GM21526 (cell line): Measurements from ENCODE around the gene GNB3.
A peak's percentile ranks its signal among the peaks of the same experiment; 100 is the strongest.

Experiments used
- ATAC-seq: cut with Tn5 transposase; IDR thresholded peaks from one replicate; pipeline ENCODE4 v1.9.1; 2021; ENCODE audit warnings: moderate library complexity; ENCODE audit not compliant: unreplicated experiment, low FRiP score

The GNB3 gene

GRCh38 chr12:6834873-6835272 lies 5.9 kb upstream of the GNB3 start:
- no peak for ATAC-seq

GRCh38 chr12:6836851-6837250 lies 3.9 kb upstream of the GNB3 start:
- no peak for ATAC-seq

GRCh38 chr12:6837370-6838060 lies 3.2 kb upstream of the GNB3 start:
- no peak for ATAC-seq

GRCh38 chr12:6838854-6839253 lies 1.9 kb upstream of the GNB3 start:
- ATAC-seq, result no peak

- peak; percentile 78 for ATAC-seq
Measured at GRCh38 chr12:6839482-6840201, 1.1 kb upstream of the GNB3 start.

GRCh38 chr12:6840330-6840729 lies 395 bp upstream of the GNB3 start:
- no peak for ATAC-seq

- ATAC-seq, result no peak
Measured at GRCh38 chr12:6842075-6842474, 1.4 kb downstream of the GNB3 start.

GRCh38 chr12:6843118-6843902 lies 2.6 kb downstream of the GNB3 start:
- no peak for ATAC-seq

GRCh38 chr12:6845395-6845794 lies 4.7 kb downstream of the GNB3 start:
- no peak for ATAC-seq

- no peak for ATAC-seq
Measured at GRCh38 chr12:6846316-6846869, 5.7 kb downstream of the GNB3 start.

GRCh38 chr12:6847676-6848075 lies 7.0 kb downstream of the GNB3 start:
- no peak for ATAC-seq

GRCh38 chr12:6849427-6849826 lies 8.7 kb downstream of the GNB3 start:
- ATAC-seq, result no peak

GRCh38 chr12:6849976-6850560 lies 9.3 kb downstream of the GNB3 start:
- ATAC-seq, result no peak

- no peak for ATAC-seq
Measured at GRCh38 chr12:6850796-6851152, 10.0 kb downstream of the GNB3 start.

GRCh38 chr12:6851153-6851920 lies 10.6 kb downstream of the GNB3 start, which contains the start of gene CDCA3:
TSS of gene CDCA3 (minus strand) at chr12:6851286. CDS start at chr12:6850952, 334 bp downstream.
- ATAC-seq, result peak; percentile 57

GRCh38 chr12:6851921-6852650 lies 11.4 kb downstream of the GNB3 start, which contains the start of gene USP5:
TSS of gene USP5 (plus strand) at chr12:6852150. CDS start at chr12:6852180, 30 bp downstream.
- ATAC-seq, result peak; percentile 70

- no peak for ATAC-seq
Measured at GRCh38 chr12:6852651-6853354, 12.1 kb downstream of the GNB3 start.

- no peak for ATAC-seq
Measured at GRCh38 chr12:6853626-6854025, 12.9 kb downstream of the GNB3 start.

GRCh38 chr12:6854036-6854435 lies 13.3 kb downstream of the GNB3 start:
- no peak for ATAC-seq
